Esophagus (tissue), 2 donors: ENCODE measurements around the gene HPCAL1. TPM values are rescaled to one million over a fixed set of nuclear protein-coding genes. Genes with fewer than 3 reads are reported as not detected.

Source experiments
- H3K27ac ChIP-seq, 2 donors: one replicate each; pipeline ENCODE4 v1.5.1; 2013; ENCODE audit warnings: low read depth in 2 of 2, mild to moderate bottlenecking in 2 of 2, inconsistent platforms in 1 of 2, low read length in 1 of 2, moderate library complexity in 1 of 2
- H3K27me3 ChIP-seq, 2 donors: one replicate each; pipeline ENCODE4 v1.6.1; 2013; ENCODE audit warnings: low read length in 2 of 2, control low read depth in 1 of 2, mild to moderate bottlenecking in 1 of 2; ENCODE audit not compliant: insufficient read depth in 2 of 2, control insufficient read depth in 1 of 2
- H3K36me3 ChIP-seq, 2 donors: one replicate each; pipeline ENCODE4 v1.6.1; 2013; ENCODE audit warnings: low read length in 1 of 2; ENCODE audit not compliant: control insufficient read depth in 2 of 2, insufficient read depth in 2 of 2
- H3K4me1 ChIP-seq, 2 donors: one replicate each; pipeline ENCODE4 v1.6.1; 2013; ENCODE audit warnings: low read length in 1 of 2; ENCODE audit not compliant: control insufficient read depth in 2 of 2, insufficient read depth in 2 of 2
- H3K4me3 ChIP-seq, 2 donors: one replicate each; pipeline ENCODE4 v1.5.1; 2013; ENCODE audit warnings: low read length in 2 of 2, mild to moderate bottlenecking in 2 of 2, low read depth in 1 of 2, moderate library complexity in 1 of 2
- H3K9me3 ChIP-seq, 2 donors: one replicate each; pipeline ENCODE4 v1.6.1; 2013; ENCODE audit warnings: mild to moderate bottlenecking in 2 of 2, low read depth in 1 of 2, low read length in 1 of 2, moderate library complexity in 1 of 2; ENCODE audit not compliant: control insufficient read depth in 2 of 2, insufficient read depth in 1 of 2
- WGBS, 2 donors: extraction: QIAGEN DNeasy Blood & Tissue Kit; methylation state at CpG; one replicate each; pipeline ENCODE4 v1.1.7; 2013; 5-methylcytosine and 5-hydroxymethylcytosine counted together
- polyA plus RNA-seq, 2 donors: library from polyadenylated mRNA; stranded (reverse); fragments of 200-250 nt; gene quantifications; one replicate each; pipeline ENCODE4 v1.2.3, GENCODE V29; 2013
- donor health status: healthy with polysubstance abuse.
- donor health status: Bipolar disorder and iron deficiency.

The HPCAL1 gene
- polyA plus RNA-seq, 2 donors: 6.2 to 13.2 TPM

- Histone ChIP-seq H3K4me1 (peaks cover 0 to 8% of the 10 kb centered on the region in 2 donors), H3K27ac (peak overlapping the region in 1 of 2 donors; percentile 5), H3K4me3 (no peak overlapping the region), H3K36me3 (no peaks in the 10 kb centered on the region), H3K9me3 (no peaks in the 10 kb centered on the region), H3K27me3 (no peaks in the 10 kb centered on the region)
- 77 to 84% methylated on average over 22 of the region's 22 CpGs for WGBS, 2 donors
Measured at GRCh38 chr2:10300997-10301940, 1.4 kb upstream of the HPCAL1 start.

- Histone ChIP-seq H3K27me3 (no peaks in the 10 kb centered on the region), H3K27ac (peak overlapping the region; percentile 47 to 82), H3K4me1 (peaks cover 0 to 8% of the 10 kb centered on the region in 2 donors), H3K4me3 (peak overlapping the region; percentile 39 to 77), H3K36me3 (no peaks in the 10 kb centered on the region), H3K9me3 (no peaks in the 10 kb centered on the region)
- 22 to 30% methylated on average over 21 to 29 of the region's 29 CpGs for WGBS, 2 donors
Measured at GRCh38 chr2:10301941-10302478, 694 bp upstream of the HPCAL1 start.

GRCh38 chr2:10303181-10303693, 533 bp downstream of the HPCAL1 start:
- Histone ChIP-seq H3K27me3 (no peaks in the 10 kb centered on the region), H3K27ac (peak overlapping the region; percentile 83 to 87), H3K36me3 (no peaks in the 10 kb centered on the region), H3K4me3 (peak overlapping the region; percentile 77 to 86), H3K4me1 (peaks cover 0 to 8% of the 10 kb centered on the region in 2 donors), H3K9me3 (no peaks in the 10 kb centered on the region)
- 0 to 1% methylated on average over 47 to 48 of the region's 48 CpGs for WGBS, 2 donors

GRCh38 chr2:10303694-10304378, 1.1 kb downstream of the HPCAL1 start:
- no peaks in the 10 kb centered on the region for H3K27me3 ChIP-seq
- 1% methylated on average over 50 to 53 of the region's 53 CpGs for WGBS, 2 donors
- no peaks in the 10 kb centered on the region for H3K9me3 ChIP-seq
- no peaks in the 10 kb centered on the region for H3K36me3 ChIP-seq
- H3K4me1 ChIP-seq: peaks cover 0 to 8% of the 10 kb centered on the region in 2 donors
- H3K27ac ChIP-seq: peak overlapping the region in 1 of 2 donors; percentile 41
- H3K4me3 ChIP-seq: peak overlapping the region; percentile 77 to 86

GRCh38 chr2:10304458-10305253, 2.0 kb downstream of the HPCAL1 start:
- 53 to 65% methylated on average over 28 of the region's 28 CpGs for WGBS, 2 donors
- no peaks in the 10 kb centered on the region for H3K27me3 ChIP-seq
- no peaks in the 10 kb centered on the region for H3K36me3 ChIP-seq
- H3K27ac ChIP-seq: no peak overlapping the region
- peaks cover 0 to 8% of the 10 kb centered on the region in 2 donors for H3K4me1 ChIP-seq
- H3K4me3 ChIP-seq: peak overlapping the region; percentile 77 to 86
- H3K9me3 ChIP-seq: no peaks in the 10 kb centered on the region

- Histone ChIP-seq H3K9me3 (no peaks in the 10 kb centered on the region), H3K4me3 (no peak overlapping the region), H3K27me3 (no peaks in the 10 kb centered on the region), H3K27ac (no peak overlapping the region), H3K4me1 (peaks cover 0 to 8% of the 10 kb centered on the region in 2 donors), H3K36me3 (no peaks in the 10 kb centered on the region)
- 45 to 55% methylated on average over 4 of the region's 4 CpGs for WGBS, 2 donors
Measured at GRCh38 chr2:10305254-10305635, 2.5 kb downstream of the HPCAL1 start.

- 65 to 80% methylated on average over 10 of the region's 10 CpGs for WGBS, 2 donors
- Histone ChIP-seq H3K27me3 (no peaks in the 10 kb centered on the region), H3K9me3 (no peaks in the 10 kb centered on the region), H3K27ac (no peak overlapping the region), H3K36me3 (no peaks in the 10 kb centered on the region), H3K4me3 (no peak overlapping the region), H3K4me1 (peaks cover 3 to 8% of the 10 kb centered on the region in 2 donors)
Measured at GRCh38 chr2:10305715-10306114, 3.0 kb downstream of the HPCAL1 start.

GRCh38 chr2:10306901-10307463, 4.3 kb downstream of the HPCAL1 start:
- H3K36me3 ChIP-seq: no peaks in the 10 kb centered on the region
- 70 to 75% methylated on average over 4 of the region's 4 CpGs for WGBS, 2 donors
- H3K4me3 ChIP-seq: no peak overlapping the region
- no peaks in the 10 kb centered on the region for H3K9me3 ChIP-seq
- H3K4me1 ChIP-seq: peaks cover 3 to 7% of the 10 kb centered on the region in 2 donors
- H3K27ac ChIP-seq: no peak overlapping the region
- H3K27me3 ChIP-seq: no peaks in the 10 kb centered on the region
